MCF 10A (cell line): ENCODE results near the gene NUB1. TPM values are rescaled to one million over a fixed set of nuclear protein-coding genes. Genes with fewer than 3 reads are reported as not detected.

Experiments used
- BruUV-seq: library from RNA; stranded (reverse); fragments of 400-500 nt; replicated peaks from 2 replicates; lab custom pipeline; 2021; lab: Mats Ljungman, UMichigan
- CTCF ChIA-PET: fragments of 300-600 bp; sonication (Branson Sonifier 250); formaldehyde crosslinking; extraction: SDS; loops from one replicate; lab custom pipeline; 2021; ENCODE audit warnings: antibody characterized with exemption, inconsistent platforms; lab: Yijun Ruan, JAX
- POLR2A ChIA-PET: fragments of 300-600, 350-650 bp; sonication (Branson Sonifier 250); formaldehyde crosslinking; extraction: SDS; loops from one replicate; lab custom pipeline; 2020; ENCODE audit warnings: antibody characterized with exemption, inconsistent platforms; lab: Yijun Ruan, JAX
- DNase-seq: peaks from one replicate; pipeline ENCODE4 v3.0.0-alpha.2; 2018; ENCODE audit not compliant: unreplicated experiment
- H3K27ac Mint-ChIP-seq: one replicate; pipeline ENCODE4 v1.8.0; 2022; ENCODE audit warnings: mild to moderate bottlenecking, low read depth, mixed read lengths; ENCODE audit not compliant: unreplicated experiment
- H3K27me3 Mint-ChIP-seq: one replicate; pipeline ENCODE4 v1.8.0; 2022; ENCODE audit warnings: mixed read lengths; ENCODE audit not compliant: insufficient read depth, unreplicated experiment
- H3K36me3 Mint-ChIP-seq: one replicate; pipeline ENCODE4 v1.8.0; 2022; ENCODE audit warnings: mild to moderate bottlenecking, moderate library complexity, mixed read lengths; ENCODE audit not compliant: insufficient read depth, unreplicated experiment
- H3K4me1 Mint-ChIP-seq: one replicate; pipeline ENCODE4 v1.8.0; 2022; ENCODE audit warnings: mixed read lengths; ENCODE audit not compliant: insufficient read depth, unreplicated experiment
- H3K4me3 Mint-ChIP-seq: one replicate; pipeline ENCODE4 v1.8.0; 2022; ENCODE audit warnings: mild to moderate bottlenecking, moderate library complexity, mixed read lengths; ENCODE audit not compliant: unreplicated experiment
- H3K9me3 Mint-ChIP-seq: one replicate; pipeline ENCODE4 v1.8.0; 2022; ENCODE audit warnings: mixed read lengths; ENCODE audit not compliant: unreplicated experiment
- CTCF ChIP-seq: fragments of 200-600 bp; IDR thresholded peaks from one replicate; pipeline ENCODE4 v1.8.0; 2022; ENCODE audit warnings: antibody characterized with exemption, mild to moderate bottlenecking; ENCODE audit not compliant: unreplicated experiment
- intact Hi-C: fragments of 100-400 bp; cut with micrococcal nuclease; formaldehyde crosslinking; loops from 2 replicates; pipeline ENCODE4 v1.14.1; 2022
- total RNA-seq: library from RNA; stranded (reverse); gene quantifications from 2 replicates; pipeline ENCODE4 v1.2.3, GENCODE V29; 2022

Gene NUB1
- total RNA-seq, 1 experiment from 2014 or later, result 53.3 TPM

DNA sequence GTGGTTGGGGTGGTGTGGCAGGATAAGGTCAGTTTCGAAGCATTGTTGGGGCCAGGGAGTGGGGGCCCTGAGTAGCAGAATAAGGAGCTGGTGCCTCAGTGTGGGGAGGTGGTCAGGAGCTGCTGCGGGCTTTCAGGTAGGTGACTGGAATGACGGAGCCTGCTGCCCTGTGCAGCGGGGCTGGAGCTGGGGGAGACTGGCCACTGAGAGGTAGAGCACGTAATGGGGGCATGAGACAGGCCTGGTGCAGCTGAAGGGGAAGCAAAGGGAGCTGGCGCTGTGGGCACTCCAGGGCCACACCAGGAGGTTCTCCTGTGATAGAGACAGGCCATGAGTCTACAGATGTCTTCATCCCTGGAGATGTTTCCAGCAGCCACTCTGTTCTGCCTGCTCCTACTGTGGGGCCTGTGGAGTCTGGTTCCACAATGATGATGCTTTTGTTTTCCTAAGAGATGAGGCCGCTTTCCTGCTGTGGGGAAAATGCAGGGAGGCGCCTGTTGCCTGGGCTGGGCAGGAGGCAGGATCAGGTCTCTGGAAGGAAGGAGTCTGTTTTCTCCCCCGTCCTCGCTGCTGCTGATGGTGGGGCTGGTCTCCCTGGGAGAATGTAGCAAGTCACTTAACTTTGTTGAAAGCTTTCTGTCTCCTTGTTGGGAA is 31.1 kb downstream of the NUB1 start:
- Mint-ChIP-seq H3K4me1 (no peaks in the 10 kb centered on the region), H3K27me3 (no peaks in the 10 kb centered on the region), H3K36me3 (peaks cover 46% of the 10 kb centered on the region), H3K27ac (peak overlapping the region; percentile 65), H3K4me3 (no peak overlapping the region), H3K9me3 (no peaks in the 10 kb centered on the region)
- BruUV-seq, result no TSS peak
- DNase-seq, result no peak
- no peak for TF ChIP-seq CTCF
- ChIA-PET POLR2A (interaction anchor here (0.6 kb wide), 1 partner anchor 115 kb away, joined by 3 read pairs; no protein-coding TSS in a partner anchor), CTCF (interaction anchor here (1.1 to 10.0 kb wide), 4 partner anchors 11 to 74 kb away, joined by 3 to 222 read pairs (median 8); no protein-coding TSS in a partner anchor)
- intact Hi-C loops, result no loop called here

DNA sequence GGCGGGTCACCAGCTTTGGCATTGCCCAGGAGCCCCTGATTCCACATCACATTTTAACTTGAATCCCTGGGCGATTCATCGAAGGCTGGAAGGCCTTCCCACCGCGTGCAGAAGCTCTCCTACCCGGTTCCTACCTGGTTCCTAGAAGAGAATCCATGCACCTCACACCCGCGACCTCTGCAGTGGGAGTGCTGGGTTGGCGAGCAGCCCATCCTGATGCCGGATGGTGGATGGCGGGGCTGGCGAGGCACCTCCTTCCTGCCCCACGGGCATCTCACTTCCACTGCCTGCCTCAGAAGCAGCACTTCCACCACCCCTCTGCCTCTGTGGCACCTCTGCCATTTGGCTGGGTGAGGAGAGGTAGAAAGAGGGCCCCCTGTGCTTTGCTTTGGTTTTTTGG is 32.0 kb downstream of the NUB1 start:
- DNase-seq, result no peak
- TF ChIP-seq CTCF, result no peak

GRCh38 chr7:151374139-151374538 is 32.5 kb downstream of the NUB1 start:
- no TSS peak for BruUV-seq
- POLR2A ChIA-PET, result no interaction called here
- Mint-ChIP-seq H3K4me1 (no peaks in the 10 kb centered on the region), H3K27ac (no peak overlapping the region), H3K27me3 (no peaks in the 10 kb centered on the region), H3K9me3 (no peaks in the 10 kb centered on the region), H3K36me3 (peaks cover 32% of the 10 kb centered on the region), H3K4me3 (no peak overlapping the region)
- CTCF ChIA-PET, result interaction anchor here (1.0 to 10.0 kb wide), 3 partner anchors 10 to 81 kb away, joined by 3 to 222 read pairs (median 3); no protein-coding TSS in a partner anchor
- DNase-seq, result no peak
- intact Hi-C loops, result no loop called here
- no peak for TF ChIP-seq CTCF

More for the DNA sequence above, 32.0 kb downstream of the NUB1 start:
- Mint-ChIP-seq H3K27ac (no peak overlapping the region), H3K36me3 (peaks cover 37% of the 10 kb centered on the region), H3K9me3 (no peaks in the 10 kb centered on the region), H3K4me3 (no peak overlapping the region), H3K27me3 (no peaks in the 10 kb centered on the region), H3K4me1 (no peaks in the 10 kb centered on the region)
- ChIA-PET CTCF (interaction anchor here (10.0 kb wide), 1 partner anchor 73 kb away, joined by 222 read pairs; no protein-coding TSS in a partner anchor), POLR2A (interaction anchor here (0.6 kb wide), 1 partner anchor 115 kb away, joined by 3 read pairs; no protein-coding TSS in a partner anchor)
- BruUV-seq, result no TSS peak
- intact Hi-C loops, result no loop called here

- TF ChIP-seq CTCF, result no peak
- intact Hi-C loops, result no loop called here
- Mint-ChIP-seq H3K27ac (no peak overlapping the region), H3K36me3 (peaks cover 28% of the 10 kb centered on the region), H3K27me3 (no peaks in the 10 kb centered on the region), H3K4me3 (no peak overlapping the region), H3K4me1 (no peaks in the 10 kb centered on the region), H3K9me3 (no peaks in the 10 kb centered on the region)
- no TSS peak for BruUV-seq
- CTCF ChIA-PET, result interaction anchor here (1.0 to 10.0 kb wide), 3 partner anchors 10 to 81 kb away, joined by 3 to 222 read pairs (median 3); no protein-coding TSS in a partner anchor
- no peak for DNase-seq
- POLR2A ChIA-PET, result no interaction called here
Observed at GRCh38 chr7:151374726-151375125, 33.1 kb downstream of the NUB1 start.
